Kasumi-1 (cell line): Measurements from ENCODE around the gene KCMF1.

Experiments used
- DNase-seq, 2 experiments: peaks; one replicate each; lab custom pipeline; 2025; lab: John Stamatoyannopoulos, UW

The KCMF1 gene

DNA sequence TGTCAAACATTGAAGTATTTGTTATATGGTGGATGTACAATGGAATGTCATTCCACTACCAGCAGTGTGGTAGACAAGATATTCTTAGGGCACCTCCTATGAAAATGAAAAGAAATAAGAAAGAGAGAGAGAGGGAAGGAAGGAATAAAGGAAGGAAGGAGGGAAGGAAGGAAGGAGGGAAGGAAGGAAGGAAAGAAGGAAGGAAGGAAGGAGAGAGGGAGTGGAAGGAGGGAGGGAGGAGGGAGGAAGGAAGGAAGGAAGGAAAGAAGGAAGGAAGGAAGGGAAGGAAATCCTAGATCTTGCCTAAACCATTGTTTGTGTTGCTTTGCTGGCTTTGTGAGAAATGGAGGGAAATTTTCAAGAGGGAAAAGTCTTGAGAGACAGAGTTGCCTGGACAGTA lies 112.1 kb downstream of the KCMF1 start:
- no peak for DNase-seq

DNA sequence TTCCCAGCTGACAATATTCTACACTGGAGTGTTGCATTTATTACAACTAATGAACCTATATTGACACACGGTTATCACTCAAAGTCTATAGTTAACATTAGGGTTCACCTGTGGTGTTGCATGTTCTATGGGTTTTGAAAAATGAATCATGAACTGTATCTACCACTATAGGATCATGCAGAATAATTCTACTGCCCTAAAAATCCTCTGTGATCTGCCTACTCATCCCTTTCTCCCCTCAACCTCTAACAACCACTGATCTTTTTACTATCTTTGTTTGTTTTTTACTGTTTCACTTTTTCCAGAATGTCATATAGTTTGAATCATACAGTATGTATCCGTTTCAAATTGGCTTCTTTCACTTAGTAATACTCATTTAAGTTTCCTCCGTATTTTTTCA lies 114.6 kb downstream of the KCMF1 start:
- DNase-seq: no peak

DNA sequence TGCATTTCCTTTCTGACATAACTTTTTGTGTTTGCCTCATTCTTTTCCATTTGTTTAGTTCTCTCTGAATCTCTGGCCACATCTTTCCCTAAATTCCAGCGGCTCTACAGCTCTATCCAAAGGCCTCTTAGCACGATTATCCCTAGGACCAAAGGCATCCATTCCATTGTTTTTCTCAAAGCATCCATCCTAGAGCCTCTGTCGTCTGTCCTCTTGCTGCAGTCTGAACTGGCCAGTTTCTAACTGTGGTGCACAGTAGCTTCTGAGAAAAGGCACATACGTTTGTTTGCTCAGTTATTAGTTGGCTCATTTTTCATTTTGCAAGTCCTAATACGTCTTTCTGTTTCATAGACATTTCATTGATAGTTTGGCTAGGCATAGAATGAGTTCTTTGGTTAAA lies 116.6 kb downstream of the KCMF1 start:
- no peak for DNase-seq

DNA sequence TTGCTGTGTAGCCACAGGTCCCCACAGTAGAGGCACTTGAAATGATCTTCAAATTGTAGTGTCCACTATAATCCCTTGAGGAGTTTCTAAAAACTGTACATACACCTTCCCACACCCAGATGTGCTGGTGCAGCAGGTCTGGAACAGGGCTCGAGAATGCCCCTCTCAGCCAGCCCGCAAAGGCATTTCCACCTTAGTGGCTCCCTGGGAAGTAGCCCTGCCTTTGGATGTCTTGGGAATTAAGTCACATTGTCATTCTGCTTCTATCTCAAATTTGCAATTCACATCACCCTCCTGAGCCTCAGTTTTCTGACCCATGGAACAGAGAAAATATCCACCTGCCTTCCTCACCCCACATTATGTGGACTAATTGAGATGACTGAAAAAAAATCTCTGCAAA lies 118.0 kb downstream of the KCMF1 start:
- no peak for DNase-seq

DNA sequence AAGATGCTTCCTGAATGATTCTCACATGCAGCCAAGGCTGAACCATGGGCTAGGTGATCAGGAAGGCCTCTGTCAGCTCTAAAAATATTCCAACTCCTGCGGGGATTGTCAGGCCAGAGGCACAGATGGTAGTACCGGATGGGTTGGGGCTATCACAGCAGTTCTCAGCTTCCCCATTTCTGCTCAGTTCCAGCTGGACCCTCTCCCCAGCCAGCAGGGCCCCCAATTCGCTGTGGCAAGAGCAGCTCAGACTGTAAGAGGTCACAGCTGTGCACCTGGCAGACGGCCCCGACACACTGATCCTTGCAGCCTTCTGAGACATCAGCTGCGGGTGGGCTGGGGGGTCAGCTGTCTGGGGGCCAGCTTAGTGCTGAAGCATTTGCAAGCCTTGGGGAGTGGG lies 118.6 kb downstream of the KCMF1 start:
- DNase-seq: no peak

DNA sequence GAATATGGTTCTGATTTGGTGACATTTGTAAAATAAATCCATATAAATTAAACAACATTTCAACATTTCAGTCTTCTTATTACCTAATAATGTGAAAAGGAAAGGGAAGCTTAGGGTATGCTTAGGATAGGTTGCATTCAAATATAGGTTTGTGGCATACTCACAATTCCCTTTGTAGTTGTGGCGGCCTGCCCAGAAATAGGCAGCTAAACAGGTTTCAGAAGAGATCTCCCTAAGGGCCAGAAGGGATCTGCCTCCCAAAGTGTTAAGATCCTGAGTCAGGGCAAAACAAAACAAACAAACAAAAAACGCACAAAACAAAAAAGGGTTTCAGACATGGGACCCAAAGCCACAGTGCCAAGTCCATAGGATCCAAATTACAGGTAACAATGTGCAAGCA lies 120.9 kb downstream of the KCMF1 start:
- no peak for DNase-seq

DNA sequence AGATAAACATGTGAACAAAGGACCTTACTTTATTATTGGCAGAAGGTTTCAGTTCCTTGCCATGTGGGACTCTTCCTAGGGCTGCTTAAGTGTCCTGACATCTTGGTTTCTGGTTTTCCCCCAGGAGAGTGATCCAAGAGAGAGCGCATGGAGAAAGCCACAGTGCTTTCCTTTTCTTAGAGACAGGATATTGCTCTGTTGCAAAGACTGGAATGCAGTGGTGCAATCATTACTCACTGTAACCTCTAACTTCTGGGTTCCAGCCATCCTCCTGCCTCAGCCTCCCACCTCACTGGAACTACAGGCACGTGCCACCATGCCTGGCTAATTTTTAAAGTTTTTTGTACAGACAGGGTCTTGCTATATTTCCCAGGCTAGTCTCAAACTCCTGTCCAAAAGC lies 124.1 kb downstream of the KCMF1 start:
- no peak for DNase-seq

DNA sequence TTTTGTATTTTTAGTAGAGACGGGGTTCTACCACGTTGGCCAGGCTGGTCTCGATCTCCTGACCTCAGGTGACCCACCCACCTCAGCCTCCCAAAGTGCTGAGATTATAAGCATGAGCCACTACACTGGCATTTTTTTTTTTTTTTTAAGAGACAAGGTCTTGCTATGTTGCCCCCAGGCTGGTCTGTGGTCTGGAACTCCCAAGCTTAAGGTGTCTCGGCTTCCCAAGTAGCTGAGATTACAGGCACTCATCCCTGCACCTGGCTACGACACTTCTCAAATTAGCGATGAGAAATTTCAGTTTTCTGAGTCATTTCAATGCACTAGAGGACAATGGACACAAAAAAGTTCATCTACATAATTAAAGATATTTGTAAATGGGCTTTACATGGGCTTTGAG lies 125.7 kb downstream of the KCMF1 start:
- no peak for DNase-seq

DNA sequence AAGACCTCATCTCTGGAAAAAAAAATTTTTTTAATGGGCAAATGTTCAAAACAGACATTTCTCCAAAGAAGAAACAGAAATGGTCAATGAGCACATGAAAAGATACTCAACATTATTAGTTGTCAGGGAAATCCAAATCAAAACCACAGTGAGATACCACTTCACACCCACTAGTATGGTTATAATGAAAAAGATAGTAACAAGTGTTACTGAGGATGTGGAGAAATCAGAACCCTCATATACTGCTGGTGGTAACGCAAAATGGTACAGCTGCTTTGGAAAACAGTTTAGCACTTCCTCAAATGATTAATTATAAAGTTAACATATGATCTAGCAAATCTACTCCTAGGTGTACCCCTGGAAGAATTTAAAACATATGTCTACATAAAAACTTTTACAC lies 133.3 kb downstream of the KCMF1 start:
- no peak for DNase-seq

DNA sequence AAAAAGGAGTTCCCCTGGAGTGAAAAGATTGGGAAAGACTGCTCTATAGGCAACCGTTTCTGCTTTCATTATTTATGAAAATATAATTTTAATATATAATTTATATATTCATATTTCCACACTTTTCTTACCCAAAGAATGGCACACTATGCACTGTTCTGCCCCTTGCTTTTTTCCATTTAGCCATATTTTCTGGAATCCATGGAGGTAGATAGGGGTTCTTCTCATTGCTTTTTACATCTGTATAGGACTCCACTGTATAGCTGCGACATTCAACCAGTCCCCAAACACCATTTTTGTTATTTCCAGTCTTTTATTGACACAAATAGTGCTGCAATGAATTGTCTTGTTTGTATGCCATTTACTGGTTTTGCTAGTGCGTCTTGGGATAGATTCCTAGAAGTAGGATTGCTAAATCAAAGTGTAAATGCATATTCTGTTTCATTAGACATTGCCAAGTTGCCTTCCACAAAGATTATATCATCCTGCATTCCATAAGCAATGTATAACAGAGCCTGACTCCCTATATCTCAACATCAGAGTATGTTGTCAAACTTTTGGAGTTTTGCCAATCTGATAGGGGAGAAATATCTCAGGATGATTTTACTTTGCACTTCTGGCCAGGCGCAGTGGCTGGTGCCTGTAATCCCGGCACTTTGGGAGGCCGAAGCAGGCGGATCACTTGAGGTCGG lies 135.7 kb downstream of the KCMF1 start:
- DNase-seq: no peak
